ENCODE results near the gene HMGCR. TPM values are rescaled to one million over a fixed set of nuclear protein-coding genes. Genes with fewer than 3 reads are reported as not detected.
A peak's percentile ranks its signal among the peaks of the same experiment; 100 is the strongest.
"Not testable (repeated sequence)": the region's sequence is repeated elsewhere in the genome, so short reads cannot be mapped to it uniquely, and the experiment has no call there.

HMGCR gene
- total and polyA plus RNA-seq, 2 experiments from 2014 or later: 76.1 to 208 TPM

GRCh38 chr5:75330404-75330803, 6.6 kb upstream of the HMGCR start:
- no peaks in the 10 kb centered on the region for H3K9me3 ChIP-seq (ENCODE audit: low read depth)
- WGBS (ENCODE audit: low lambda C conversion rate, missing lambda C conversion rate): 80% methylated on average over 7 of the region's 7 CpGs
- no peak for DNase-seq (ENCODE audit: low spot score)

GRCh38 chr5:75331095-75332090, 5.6 kb upstream of the HMGCR start:
- no peaks in the 10 kb centered on the region for H4K20me1 ChIP-seq (ENCODE audit: insufficient read depth, poor library complexity, severe bottlenecking)
- no peaks in the 10 kb centered on the region for H3K9me3 ChIP-seq (ENCODE audit: low read depth)
- H3K4me1 ChIP-seq (ENCODE audit: insufficient read depth): peaks cover 16% of the 10 kb centered on the region
- no peaks in the 10 kb centered on the region for H3K27me3 ChIP-seq
- no peaks in the 10 kb centered on the region for H3K79me2 ChIP-seq
- WGBS (ENCODE audit: low lambda C conversion rate, missing lambda C conversion rate): 70% methylated on average over 4 of the region's 4 CpGs
- TF ChIP-seq, protein P1, sequence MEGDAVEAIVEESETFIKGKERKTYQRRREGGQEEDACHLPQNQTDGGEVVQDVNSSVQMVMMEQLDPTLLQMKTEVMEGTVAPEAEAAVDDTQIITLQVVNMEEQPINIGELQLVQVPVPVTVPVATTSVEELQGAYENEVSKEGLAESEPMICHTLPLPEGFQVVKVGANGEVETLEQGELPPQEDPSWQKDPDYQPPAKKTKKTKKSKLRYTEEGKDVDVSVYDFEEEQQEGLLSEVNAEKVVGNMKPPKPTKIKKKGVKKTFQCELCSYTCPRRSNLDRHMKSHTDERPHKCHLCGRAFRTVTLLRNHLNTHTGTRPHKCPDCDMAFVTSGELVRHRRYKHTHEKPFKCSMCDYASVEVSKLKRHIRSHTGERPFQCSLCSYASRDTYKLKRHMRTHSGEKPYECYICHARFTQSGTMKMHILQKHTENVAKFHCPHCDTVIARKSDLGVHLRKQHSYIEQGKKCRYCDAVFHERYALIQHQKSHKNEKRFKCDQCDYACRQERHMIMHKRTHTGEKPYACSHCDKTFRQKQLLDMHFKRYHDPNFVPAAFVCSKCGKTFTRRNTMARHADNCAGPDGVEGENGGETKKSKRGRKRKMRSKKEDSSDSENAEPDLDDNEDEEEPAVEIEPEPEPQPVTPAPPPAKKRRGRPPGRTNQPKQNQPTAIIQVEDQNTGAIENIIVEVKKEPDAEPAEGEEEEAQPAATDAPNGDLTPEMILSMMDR (IDR thresholded peaks at IDR 0.05; ENCODE audit: poor library complexity): no peak
- no peak for TF ChIP-seq EZH2phosphoT487 (IDR thresholded peaks at IDR 0.05; ENCODE audit: low read depth, severe bottlenecking, unreplicated experiment)
- no peak for TF ChIP-seq EZH2 (IDR thresholded peaks at IDR 0.05; ENCODE audit: borderline replicate concordance)
- H2AFZ ChIP-seq: no peak overlapping the region
- H3K27ac ChIP-seq: peak overlapping the region; percentile 42
- no peak for DNase-seq (ENCODE audit: low spot score)
- H3K36me3 ChIP-seq (replicated peaks; ENCODE audit: insufficient read depth, low read depth): no peaks in the 10 kb centered on the region
- no peak overlapping the region for H3K4me3 ChIP-seq
- H3K4me2 ChIP-seq: no peak overlapping the region
- H3K9me2 ChIP-seq (replicated peaks; ENCODE audit: insufficient read depth): no peaks in the 10 kb centered on the region

More at GRCh38 chr5:75330404-75330803, 6.6 kb upstream of the HMGCR start:
- no peaks in the 10 kb centered on the region for H3K27me3 ChIP-seq
- no peaks in the 10 kb centered on the region for H3K36me3 ChIP-seq (replicated peaks; ENCODE audit: insufficient read depth, low read depth)
- peaks cover 10% of the 10 kb centered on the region for H3K4me1 ChIP-seq (ENCODE audit: insufficient read depth)
- H2AFZ ChIP-seq: no peak overlapping the region
- no peak overlapping the region for H3K27ac ChIP-seq
- no peak for TF ChIP-seq EZH2phosphoT487 (IDR thresholded peaks at IDR 0.05; ENCODE audit: low read depth, severe bottlenecking, unreplicated experiment)
- TF ChIP-seq, protein P1 (IDR thresholded peaks at IDR 0.05; ENCODE audit: poor library complexity): no peak
- no peak for TF ChIP-seq EZH2 (IDR thresholded peaks at IDR 0.05; ENCODE audit: borderline replicate concordance)
- H3K4me2 ChIP-seq: no peak overlapping the region
- H4K20me1 ChIP-seq (ENCODE audit: insufficient read depth, poor library complexity, severe bottlenecking): no peaks in the 10 kb centered on the region
- H3K79me2 ChIP-seq: no peaks in the 10 kb centered on the region
- H3K4me3 ChIP-seq: no peak overlapping the region
- no peaks in the 10 kb centered on the region for H3K9me2 ChIP-seq (replicated peaks; ENCODE audit: insufficient read depth)

DNA sequence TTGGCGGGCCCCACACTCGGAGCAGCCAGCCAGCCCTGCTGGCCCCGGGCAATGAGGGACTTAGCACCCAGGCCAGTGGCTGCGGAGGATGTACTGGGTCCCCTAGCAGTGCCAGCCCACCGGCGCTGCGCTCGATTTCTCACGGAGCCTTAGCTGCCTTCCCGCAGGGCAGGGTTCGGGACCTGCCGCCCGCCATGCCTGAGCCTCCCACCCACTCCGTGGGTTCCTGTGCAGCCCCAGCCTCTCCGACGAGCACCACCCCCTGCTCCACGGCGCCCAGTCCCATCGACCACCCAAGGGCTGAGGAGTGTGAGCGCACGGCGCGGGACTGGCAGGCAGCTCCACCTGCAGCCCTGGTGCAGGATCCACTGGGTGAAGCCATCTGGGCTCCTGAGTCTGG, 3.3 kb upstream of the HMGCR start:
- not testable (repeated sequence) for H3K9me3 ChIP-seq (ENCODE audit: low read depth); H3K4me2 ChIP-seq; H3K9me2 ChIP-seq (replicated peaks; ENCODE audit: insufficient read depth); H2AFZ ChIP-seq; DNase-seq (ENCODE audit: low spot score); H3K27me3 ChIP-seq; H3K4me3 ChIP-seq; H3K27ac ChIP-seq; H3K36me3 ChIP-seq (replicated peaks; ENCODE audit: insufficient read depth, low read depth)
- 99% methylated on average over 16 of the region's 23 CpGs for WGBS (ENCODE audit: low lambda C conversion rate, missing lambda C conversion rate)
- peaks cover 16% of the 10 kb centered on the region for H3K79me2 ChIP-seq
- H4K20me1 ChIP-seq (ENCODE audit: insufficient read depth, poor library complexity, severe bottlenecking): peaks cover 12% of the 10 kb centered on the region
- peaks cover 16% of the 10 kb centered on the region for H3K4me1 ChIP-seq (ENCODE audit: insufficient read depth)

- not testable (repeated sequence) for H3K9me3 ChIP-seq (ENCODE audit: low read depth); H3K4me3 ChIP-seq; H3K36me3 ChIP-seq (replicated peaks; ENCODE audit: insufficient read depth, low read depth); H3K27ac ChIP-seq; H3K4me2 ChIP-seq; H3K27me3 ChIP-seq; H3K9me2 ChIP-seq (replicated peaks; ENCODE audit: insufficient read depth); H2AFZ ChIP-seq; DNase-seq (ENCODE audit: low spot score)
- Histone ChIP-seq H3K79me2 (peaks cover 20% of the 10 kb centered on the region), H3K4me1 (ENCODE audit: insufficient read depth) (peaks cover 16% of the 10 kb centered on the region), H4K20me1 (ENCODE audit: insufficient read depth, poor library complexity, severe bottlenecking) (peaks cover 16% of the 10 kb centered on the region)
- WGBS (ENCODE audit: low lambda C conversion rate, missing lambda C conversion rate): 94% methylated on average over 10 of the region's 10 CpGs
These were observed 2.6 kb upstream of the HMGCR start for GRCh38 chr5:75334413-75334812.
